GM20000 (cell line): Measurements from ENCODE around the gene KCNJ4.
"Not testable (repeated sequence)": the region's sequence is repeated elsewhere in the genome, so short reads cannot be mapped to it uniquely, and the experiment has no call there.

Source experiments
- DNase-seq: peaks from one replicate; pipeline ENCODE4 v3.0.0; 2012; ENCODE audit warnings: low spot score
- TF ChIP-seq, protein P1 (sequence below): IDR thresholded peaks from 2 replicates; pipeline ENCODE4 v1.5.1; 2012; ENCODE audit warnings: mild to moderate bottlenecking, control low read depth; ENCODE audit errors: extremely low read depth, missing control alignments

The KCNJ4 gene

DNA sequence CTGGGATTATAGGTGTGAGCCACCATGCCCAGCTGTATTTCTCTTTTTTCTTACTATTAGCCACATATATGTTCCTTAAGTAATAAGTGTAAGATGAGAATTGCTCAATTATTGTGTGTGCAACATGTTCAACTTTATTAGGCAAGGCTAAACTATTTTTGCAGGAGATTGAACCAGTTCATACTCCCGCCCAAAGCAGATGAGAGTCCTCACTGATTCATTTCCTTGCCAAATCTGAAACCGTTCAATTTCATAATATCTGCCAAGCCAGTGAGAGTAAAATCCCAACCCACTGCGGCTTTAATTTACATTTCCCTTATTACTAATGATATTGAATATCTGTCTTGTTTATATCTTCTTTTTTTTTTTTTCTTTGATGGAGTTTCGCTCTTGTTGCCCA lies 48.4 kb downstream of the KCNJ4 start:
- DNase-seq: no peak
- TF ChIP-seq, protein P1, sequence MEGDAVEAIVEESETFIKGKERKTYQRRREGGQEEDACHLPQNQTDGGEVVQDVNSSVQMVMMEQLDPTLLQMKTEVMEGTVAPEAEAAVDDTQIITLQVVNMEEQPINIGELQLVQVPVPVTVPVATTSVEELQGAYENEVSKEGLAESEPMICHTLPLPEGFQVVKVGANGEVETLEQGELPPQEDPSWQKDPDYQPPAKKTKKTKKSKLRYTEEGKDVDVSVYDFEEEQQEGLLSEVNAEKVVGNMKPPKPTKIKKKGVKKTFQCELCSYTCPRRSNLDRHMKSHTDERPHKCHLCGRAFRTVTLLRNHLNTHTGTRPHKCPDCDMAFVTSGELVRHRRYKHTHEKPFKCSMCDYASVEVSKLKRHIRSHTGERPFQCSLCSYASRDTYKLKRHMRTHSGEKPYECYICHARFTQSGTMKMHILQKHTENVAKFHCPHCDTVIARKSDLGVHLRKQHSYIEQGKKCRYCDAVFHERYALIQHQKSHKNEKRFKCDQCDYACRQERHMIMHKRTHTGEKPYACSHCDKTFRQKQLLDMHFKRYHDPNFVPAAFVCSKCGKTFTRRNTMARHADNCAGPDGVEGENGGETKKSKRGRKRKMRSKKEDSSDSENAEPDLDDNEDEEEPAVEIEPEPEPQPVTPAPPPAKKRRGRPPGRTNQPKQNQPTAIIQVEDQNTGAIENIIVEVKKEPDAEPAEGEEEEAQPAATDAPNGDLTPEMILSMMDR: no peak

DNA sequence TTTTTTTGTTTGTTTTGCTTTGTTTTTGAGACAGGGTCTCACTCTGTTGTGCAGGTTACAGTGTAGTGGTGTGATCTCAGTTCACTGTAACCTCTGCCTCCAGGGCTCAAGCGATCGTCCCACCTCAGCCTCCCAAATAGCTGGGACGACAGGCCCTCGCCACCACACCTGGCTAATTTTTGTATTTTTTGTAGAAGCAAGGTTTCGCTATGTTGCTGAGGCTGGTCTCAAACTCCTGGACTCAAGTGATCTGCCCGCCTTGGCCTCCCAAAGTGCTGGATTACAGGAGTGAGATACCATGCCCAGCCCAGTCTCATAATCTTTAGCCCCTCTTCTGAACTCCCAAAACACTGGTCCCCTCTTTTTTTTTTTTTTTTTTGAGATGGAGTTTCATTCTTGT lies 50.6 kb downstream of the KCNJ4 start:
- TF ChIP-seq, protein P1: no peak
- DNase-seq: no peak

DNA sequence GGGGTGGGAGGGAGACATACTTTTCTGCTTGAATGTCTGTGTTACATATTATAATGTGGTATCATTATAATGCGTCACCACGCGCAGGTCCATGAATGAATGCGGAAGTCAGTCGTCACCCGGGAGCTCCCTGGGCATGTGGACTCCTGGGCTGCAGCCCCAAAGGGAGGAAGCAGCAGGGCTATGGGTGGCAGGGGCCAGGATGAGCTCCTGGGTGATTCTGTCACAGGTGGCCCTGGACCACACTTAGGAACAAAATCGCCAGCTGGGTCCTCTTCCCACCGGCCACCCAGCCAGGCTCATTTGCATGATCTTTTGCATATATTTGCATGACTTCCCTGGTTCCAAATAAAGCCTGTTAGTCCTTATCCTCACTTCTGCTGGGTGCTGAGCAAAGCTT lies 51.2 kb downstream of the KCNJ4 start:
- no peak for DNase-seq

DNA sequence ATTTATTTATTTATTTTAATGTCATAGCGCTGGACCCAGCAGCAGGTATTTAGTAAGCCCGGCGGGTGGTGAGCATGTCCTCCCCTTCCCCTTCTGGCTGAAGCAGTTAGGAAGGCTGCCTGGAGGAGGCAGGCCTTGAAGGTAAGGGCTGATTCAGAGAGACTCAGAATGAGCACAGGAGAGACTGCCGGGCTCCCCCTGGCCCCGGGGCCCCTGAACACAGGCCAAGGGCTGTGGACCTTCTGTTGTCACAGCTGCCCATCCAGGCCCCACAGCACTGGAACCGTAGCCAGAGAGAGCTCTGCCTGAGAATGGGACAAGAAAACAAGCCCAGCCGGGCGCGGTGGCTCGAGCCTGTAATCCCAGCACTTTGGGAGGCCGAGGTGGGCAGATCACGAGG lies 52.8 kb downstream of the KCNJ4 start:
- DNase-seq: no peak
- TF ChIP-seq, protein P1: no peak

More for the DNA sequence above, 51.2 kb downstream of the KCNJ4 start:
- TF ChIP-seq, protein P1: no peak

DNA sequence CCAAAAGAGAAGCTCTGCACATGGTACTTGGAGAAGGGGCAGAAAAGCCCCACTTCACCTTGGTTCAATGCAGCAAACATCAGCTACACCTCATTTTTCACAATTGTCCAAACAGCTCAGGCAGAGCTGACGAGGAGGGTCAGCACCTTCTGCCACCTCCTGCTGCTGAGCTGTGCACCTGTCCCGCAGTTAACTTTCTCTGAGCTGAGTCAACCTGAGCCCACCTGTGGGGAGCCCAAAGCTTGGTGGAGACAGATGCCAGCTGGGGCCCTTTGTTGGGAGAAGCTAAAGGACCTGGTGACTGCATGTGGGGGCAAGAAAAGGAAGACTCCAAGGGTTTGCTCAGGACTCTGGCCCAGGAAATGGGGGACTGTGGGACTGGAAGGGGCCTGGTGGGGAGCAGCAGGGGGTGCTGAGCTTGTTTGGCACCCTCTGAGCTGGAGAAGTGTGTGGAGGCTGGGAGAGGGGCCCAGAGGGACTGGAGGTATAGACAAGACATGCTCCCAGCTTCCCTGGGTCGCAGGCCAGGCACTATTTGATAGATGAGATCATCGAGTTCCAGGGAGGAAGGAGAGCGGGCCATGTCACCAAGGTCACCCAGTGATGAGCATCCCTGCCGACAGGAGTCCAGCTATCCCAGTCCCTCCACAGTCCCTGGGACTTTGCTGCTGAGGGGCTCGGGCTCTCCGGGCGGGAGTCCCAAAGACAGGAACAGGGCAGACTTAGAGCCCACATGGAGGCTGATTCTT lies 53.5 kb downstream of the KCNJ4 start:
- TF ChIP-seq, protein P1: no peak
- DNase-seq: no peak

DNA sequence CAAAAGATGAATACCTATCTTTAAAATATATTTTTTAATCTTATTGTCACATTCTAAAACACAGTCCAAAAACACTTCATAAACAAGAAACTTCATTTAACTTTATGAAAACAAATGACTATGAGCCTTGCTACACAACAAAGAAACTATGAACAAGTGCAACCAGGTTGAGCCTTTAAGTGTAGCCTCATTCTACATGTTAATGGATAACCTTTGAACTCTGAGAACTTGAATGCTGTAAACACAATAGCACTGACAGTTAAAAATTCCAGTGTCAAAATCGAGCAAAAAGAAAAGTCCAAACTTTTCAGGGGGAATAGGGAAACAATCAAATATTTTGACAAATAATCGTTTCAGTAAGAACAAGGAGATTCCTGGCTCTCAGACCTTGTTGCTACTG lies 54.7 kb downstream of the KCNJ4 start:
- not testable (repeated sequence) for DNase-seq

DNA sequence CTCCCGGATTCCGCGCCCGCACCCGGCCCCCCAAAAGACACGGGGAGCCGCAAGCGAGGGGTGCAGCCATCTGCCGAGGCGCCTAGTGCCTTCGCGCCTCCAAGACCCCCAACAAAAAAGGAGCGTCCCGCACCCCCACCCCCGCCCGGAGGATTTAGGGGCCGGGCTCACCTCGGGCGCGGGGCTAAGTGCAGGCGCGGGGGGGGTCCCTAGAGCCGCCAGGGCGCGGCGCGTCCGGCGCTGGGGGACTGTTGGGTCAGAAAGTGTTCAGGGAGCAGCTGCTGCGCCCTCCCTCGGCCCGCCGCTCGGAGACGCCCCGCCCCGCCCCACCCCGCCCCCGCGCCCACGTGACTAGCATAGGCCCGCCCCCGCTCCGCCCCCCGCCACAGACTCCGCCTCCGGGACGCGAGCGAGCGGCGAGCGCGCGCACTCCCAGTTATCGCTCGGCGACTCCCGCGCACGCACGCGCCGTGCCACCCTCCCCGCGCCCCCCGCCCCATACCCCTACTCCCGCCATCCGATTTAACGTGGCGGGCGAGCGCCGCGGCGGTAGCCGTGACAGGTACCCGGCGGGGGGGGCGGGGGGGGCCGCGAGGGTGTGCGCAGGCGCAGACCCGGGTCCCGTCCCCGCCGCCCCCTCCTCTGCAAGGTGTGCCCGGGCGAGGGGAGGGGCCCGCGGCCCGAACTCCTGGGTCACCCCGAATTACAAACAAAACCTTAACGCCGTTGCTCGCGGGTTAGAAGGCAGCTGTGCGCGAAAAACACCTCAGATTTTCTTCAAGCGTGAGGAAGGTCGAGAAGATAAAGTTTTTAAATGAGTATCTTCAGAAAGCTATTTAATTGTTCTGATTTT lies 56.2 kb downstream of the KCNJ4 start:
- peak; percentile 93 for DNase-seq
- TF ChIP-seq, protein P1: no peak

DNA sequence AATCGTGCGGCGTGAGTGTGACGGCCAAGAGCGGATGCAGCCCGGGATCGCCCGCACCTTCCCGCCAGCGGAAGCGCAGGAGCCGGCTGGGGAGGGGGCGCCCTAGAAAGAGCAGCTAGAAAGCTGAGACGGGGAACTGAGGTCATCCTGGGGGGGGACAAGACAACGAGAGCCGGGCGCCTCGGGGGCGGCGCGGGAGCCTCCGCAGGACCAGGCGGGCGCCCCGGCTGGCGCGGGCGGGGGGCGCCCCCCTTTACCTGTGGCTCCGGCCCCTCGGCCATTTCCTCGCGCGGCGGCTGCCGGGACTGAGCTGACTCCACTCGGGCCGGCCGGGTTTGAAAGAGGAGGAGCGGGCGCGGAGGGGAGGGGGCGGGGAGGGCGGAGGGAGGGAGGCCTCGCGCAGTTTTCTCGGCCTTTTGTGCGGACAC lies 56.8 kb downstream of the KCNJ4 start:
- DNase-seq: peak; percentile 83
